Progenitor cell of endocrine pancreas (in vitro differentiated cells): Measurements from ENCODE around the gene HES4. TPM values are rescaled to one million over a fixed set of nuclear protein-coding genes. Genes with fewer than 3 reads are reported as not detected.

Source experiments
- DNase-seq: peaks from one replicate; pipeline ENCODE4 v3.0.0; 2021; ENCODE audit warnings: low spot score; ENCODE audit not compliant: unreplicated experiment
- H3K27ac Mint-ChIP-seq: 2 replicates; pipeline ENCODE4 v1.8.0; 2021; ENCODE audit warnings: mild to moderate bottlenecking, moderate library complexity, mixed read lengths
- H3K27me3 Mint-ChIP-seq: 2 replicates; pipeline ENCODE4 v1.8.0; 2021; ENCODE audit warnings: mixed read lengths
- H3K36me3 Mint-ChIP-seq: 2 replicates; pipeline ENCODE4 v1.8.0; 2022; ENCODE audit warnings: mixed read lengths; ENCODE audit not compliant: insufficient read depth
- H3K4me1 Mint-ChIP-seq: 2 replicates; pipeline ENCODE4 v1.8.0; 2021; ENCODE audit warnings: low read depth, mixed read lengths
- H3K4me3 Mint-ChIP-seq: 2 replicates; pipeline ENCODE4 v1.8.0; 2021; ENCODE audit warnings: low read depth, mild to moderate bottlenecking, moderate library complexity, mixed read lengths
- H3K9me3 Mint-ChIP-seq: 2 replicates; pipeline ENCODE4 v1.8.0; 2021; ENCODE audit warnings: low read depth, mixed read lengths
- total RNA-seq: library from RNA; stranded (reverse); gene quantifications from 2 replicates; pipeline ENCODE4 v1.2.1, GENCODE V29; 2021
- TF ChIP-seq, protein P1 (sequence below): fragments of 200-600 bp; sonication (generic); IDR thresholded peaks from one replicate; pipeline ENCODE4 v1.5.0; 2021; ENCODE audit warnings: antibody characterized with exemption, mild to moderate bottlenecking; ENCODE audit not compliant: unreplicated experiment

The HES4 gene
- total RNA-seq, 1 donor from 2014 or later, result 83.8 TPM

DNA sequence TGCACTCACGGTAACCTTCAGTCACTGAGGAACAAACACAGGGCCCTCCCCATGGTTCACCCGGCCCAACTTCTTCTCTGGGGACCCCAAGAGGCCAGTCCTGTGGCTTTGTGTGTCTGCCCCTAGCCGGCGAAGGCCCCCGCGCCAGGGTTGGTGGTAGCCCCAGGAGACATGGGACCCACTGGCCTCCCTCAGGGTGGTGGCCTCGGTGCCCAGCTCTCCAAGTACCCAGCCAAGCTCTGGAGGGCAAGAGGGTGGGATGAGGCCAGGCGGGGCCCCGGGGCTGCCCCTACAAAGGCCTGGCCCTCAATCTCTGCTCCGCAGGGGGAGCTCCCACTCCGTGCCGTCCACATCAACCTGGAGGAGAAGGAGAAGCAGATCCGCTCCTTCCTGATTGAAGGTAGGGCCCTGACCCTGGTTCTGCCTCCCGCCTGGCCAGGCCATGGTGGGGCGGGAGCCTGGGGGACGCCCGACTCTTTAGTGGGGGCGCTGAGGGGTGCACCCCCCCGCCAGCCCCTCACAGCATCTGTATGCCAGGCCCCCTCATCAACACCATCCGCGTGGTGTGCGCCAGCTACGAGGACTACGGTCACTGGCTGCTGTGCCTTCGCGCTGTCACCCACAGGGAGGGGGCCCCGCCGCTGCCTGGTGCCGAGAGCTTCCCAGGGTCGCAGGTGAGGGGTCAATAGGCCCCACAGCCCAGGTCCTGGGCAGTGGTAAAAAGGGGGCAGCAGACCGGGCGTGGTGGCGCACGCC, 28.0 kb downstream of the HES4 start:
- Mint-ChIP-seq H3K27ac (no peak overlapping the region), H3K9me3 (no peaks in the 10 kb centered on the region), H3K36me3 (no peaks in the 10 kb centered on the region), H3K4me1 (peaks cover 2% of the 10 kb centered on the region), H3K27me3 (peaks cover 37% of the 10 kb centered on the region), H3K4me3 (no peak overlapping the region)
- no peak for DNase-seq
- TF ChIP-seq, protein P1, sequence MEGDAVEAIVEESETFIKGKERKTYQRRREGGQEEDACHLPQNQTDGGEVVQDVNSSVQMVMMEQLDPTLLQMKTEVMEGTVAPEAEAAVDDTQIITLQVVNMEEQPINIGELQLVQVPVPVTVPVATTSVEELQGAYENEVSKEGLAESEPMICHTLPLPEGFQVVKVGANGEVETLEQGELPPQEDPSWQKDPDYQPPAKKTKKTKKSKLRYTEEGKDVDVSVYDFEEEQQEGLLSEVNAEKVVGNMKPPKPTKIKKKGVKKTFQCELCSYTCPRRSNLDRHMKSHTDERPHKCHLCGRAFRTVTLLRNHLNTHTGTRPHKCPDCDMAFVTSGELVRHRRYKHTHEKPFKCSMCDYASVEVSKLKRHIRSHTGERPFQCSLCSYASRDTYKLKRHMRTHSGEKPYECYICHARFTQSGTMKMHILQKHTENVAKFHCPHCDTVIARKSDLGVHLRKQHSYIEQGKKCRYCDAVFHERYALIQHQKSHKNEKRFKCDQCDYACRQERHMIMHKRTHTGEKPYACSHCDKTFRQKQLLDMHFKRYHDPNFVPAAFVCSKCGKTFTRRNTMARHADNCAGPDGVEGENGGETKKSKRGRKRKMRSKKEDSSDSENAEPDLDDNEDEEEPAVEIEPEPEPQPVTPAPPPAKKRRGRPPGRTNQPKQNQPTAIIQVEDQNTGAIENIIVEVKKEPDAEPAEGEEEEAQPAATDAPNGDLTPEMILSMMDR, result no peak

DNA sequence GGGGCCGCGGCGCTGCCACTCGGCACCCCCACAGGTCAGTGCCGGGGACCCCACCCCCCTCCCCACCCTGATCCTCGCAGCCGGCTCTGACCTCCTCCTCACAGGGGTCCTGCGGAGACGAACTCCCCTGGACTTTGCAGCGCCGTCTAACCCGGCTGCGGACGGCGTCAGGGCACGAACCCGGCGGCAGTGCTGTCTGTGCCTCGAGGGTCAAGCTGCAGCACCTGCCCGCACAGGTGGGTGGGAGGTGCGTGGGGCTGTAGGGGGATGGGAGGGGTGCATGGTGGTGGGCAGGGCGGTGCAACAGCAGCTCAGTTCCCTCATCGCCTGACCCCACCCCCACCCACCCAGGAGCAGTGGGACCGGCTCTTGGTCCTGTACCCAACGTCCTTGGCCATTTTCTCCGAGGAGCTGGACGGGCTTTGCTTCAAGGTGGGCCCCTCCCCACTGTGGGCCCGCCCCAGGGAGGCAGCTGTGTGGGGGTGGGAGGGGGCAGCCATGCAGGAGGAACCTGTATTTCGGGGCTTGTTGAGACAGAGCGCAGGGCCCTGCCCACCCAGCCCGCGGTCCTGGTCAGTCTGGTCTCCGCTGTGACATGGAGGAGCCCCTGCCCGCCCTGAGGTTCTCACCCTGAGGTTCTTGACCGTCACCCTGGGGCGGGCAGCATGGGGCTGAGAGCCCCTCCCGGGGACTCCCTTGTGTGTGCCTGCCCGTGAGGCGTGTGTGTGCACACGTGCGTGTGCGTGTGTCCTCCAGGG, 28.7 kb downstream of the HES4 start:
- peaks cover 2% of the 10 kb centered on the region for H3K4me1 Mint-ChIP-seq
- H3K4me3 Mint-ChIP-seq, result no peak overlapping the region
- H3K27me3 Mint-ChIP-seq, result peaks cover 37% of the 10 kb centered on the region
- no peaks in the 10 kb centered on the region for H3K36me3 Mint-ChIP-seq
- H3K9me3 Mint-ChIP-seq, result no peaks in the 10 kb centered on the region
- TF ChIP-seq, protein P1, result no peak
- no peak for DNase-seq
- no peak overlapping the region for H3K27ac Mint-ChIP-seq

DNA sequence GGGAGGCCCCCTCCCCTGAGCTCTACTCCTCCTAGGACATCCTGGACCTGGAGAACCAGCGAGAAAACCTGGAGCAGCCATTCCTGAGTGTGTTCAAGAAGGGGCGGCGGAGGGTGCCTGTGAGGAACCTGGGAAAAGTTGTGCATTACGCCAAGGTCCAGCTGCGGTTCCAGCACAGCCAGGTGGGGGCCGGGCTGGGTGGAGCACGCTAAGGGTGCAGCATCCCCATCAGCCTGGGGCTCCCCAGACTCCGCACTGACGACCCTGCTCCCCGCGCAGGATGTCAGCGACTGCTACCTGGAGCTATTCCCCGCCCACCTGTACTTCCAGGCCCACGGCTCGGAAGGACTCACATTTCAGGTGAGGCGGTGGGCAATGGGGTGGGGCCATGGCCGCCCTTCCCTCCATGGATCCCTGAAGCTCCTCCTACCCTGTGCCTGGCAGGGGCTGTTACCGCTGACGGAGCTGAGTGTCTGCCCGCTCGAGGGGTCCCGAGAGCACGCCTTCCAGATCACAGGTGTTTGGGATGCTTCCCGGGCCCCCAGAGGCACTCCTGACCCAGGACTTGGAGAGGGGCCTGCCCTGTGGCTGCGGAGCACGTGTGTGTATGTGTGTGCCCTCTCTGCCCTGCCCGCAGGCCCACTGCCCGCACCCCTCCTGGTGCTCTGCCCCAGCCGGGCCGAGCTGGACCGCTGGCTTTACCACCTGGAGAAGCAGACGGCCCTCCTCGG, 29.5 kb downstream of the HES4 start:
- H3K27me3 Mint-ChIP-seq, result peaks cover 32% of the 10 kb centered on the region
- no peak for DNase-seq
- H3K4me1 Mint-ChIP-seq, result no peaks in the 10 kb centered on the region
- H3K9me3 Mint-ChIP-seq, result no peaks in the 10 kb centered on the region
- no peaks in the 10 kb centered on the region for H3K36me3 Mint-ChIP-seq
- no peak overlapping the region for H3K27ac Mint-ChIP-seq
- no peak overlapping the region for H3K4me3 Mint-ChIP-seq
- TF ChIP-seq, protein P1, result no peak

DNA sequence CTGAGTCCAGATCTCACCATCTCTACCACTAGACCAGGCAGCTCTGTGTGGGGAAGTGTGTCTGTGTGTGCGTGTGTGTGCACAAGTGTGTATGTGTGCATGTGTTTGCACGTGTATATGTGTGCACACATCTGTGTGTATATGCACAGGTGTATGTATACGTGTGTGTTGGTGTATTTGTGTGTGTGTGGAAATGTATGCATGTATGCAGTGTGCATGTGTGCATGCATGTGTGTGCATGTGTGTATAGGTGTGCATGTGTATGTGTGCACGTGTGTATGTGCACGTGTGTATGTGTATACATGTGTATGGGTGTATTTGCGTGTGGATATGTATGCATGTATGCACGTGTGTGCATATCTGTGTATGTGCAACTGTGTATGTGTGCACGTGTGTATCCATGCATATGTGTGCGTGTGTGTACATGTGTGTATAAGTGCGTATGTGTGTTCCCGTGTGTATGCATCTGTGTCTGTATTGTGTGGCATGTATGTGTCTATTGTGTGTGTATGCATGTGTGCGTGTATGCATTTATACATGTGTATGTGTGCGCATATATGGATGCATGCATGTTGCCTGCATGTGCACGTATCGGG, 30.5 kb downstream of the HES4 start:
- no peaks in the 10 kb centered on the region for H3K9me3 Mint-ChIP-seq
- no peak overlapping the region for H3K27ac Mint-ChIP-seq
- TF ChIP-seq, protein P1, result no peak
- H3K27me3 Mint-ChIP-seq, result peaks cover 28% of the 10 kb centered on the region
- no peak for DNase-seq
- no peaks in the 10 kb centered on the region for H3K4me1 Mint-ChIP-seq
- peaks cover 1% of the 10 kb centered on the region for H3K36me3 Mint-ChIP-seq
- no peak overlapping the region for H3K4me3 Mint-ChIP-seq
